ENCODE results near the gene GINS1.
"Not testable (repeated sequence)": the region's sequence is repeated elsewhere in the genome, so short reads cannot be mapped to it uniquely, and the experiment has no call there.

DNA sequence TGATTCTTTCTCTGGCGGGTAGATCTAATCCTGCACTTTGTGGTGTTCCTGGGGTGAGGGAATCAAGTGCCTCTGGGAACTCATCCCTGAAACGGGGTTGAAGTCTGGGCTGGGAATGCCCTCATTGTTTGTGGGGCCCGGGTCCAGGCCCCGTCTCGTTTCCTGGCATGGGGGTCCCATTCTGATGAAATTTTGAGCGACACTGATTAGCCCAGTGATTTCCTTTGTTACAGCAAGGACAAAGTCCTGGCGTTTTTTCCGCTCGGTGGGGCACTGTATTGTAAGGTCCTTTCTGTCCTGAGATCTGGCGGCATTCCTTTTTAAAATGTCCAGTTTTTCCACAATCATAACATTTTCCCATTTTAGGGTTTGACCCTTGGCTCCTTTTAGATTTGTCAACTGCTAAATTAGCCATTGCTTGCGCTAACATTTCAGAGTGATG, 7.2 kb upstream of the GINS1 start:
- TF ChIP-seq, protein P1, sequence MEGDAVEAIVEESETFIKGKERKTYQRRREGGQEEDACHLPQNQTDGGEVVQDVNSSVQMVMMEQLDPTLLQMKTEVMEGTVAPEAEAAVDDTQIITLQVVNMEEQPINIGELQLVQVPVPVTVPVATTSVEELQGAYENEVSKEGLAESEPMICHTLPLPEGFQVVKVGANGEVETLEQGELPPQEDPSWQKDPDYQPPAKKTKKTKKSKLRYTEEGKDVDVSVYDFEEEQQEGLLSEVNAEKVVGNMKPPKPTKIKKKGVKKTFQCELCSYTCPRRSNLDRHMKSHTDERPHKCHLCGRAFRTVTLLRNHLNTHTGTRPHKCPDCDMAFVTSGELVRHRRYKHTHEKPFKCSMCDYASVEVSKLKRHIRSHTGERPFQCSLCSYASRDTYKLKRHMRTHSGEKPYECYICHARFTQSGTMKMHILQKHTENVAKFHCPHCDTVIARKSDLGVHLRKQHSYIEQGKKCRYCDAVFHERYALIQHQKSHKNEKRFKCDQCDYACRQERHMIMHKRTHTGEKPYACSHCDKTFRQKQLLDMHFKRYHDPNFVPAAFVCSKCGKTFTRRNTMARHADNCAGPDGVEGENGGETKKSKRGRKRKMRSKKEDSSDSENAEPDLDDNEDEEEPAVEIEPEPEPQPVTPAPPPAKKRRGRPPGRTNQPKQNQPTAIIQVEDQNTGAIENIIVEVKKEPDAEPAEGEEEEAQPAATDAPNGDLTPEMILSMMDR (IDR thresholded peaks at IDR 0.05; ENCODE audit: insufficient read depth, low read depth, low read length): not testable (repeated sequence)
- TF ChIP-seq EZH2 (IDR thresholded peaks at IDR 0.05; ENCODE audit: insufficient read depth, low read length): not testable (repeated sequence)
